Stimulated activated CD8-positive, alpha-beta memory T cell treated with anti-CD3 and anti-CD28 coated beads, Interleukin-7, amount 100 ng/mL, for 24 hours (primary cell): Measurements from ENCODE around the gene CYP2E1.
"Not testable (repeated sequence)": the region's sequence is repeated elsewhere in the genome, so short reads cannot be mapped to it uniquely, and the experiment has no call there.

Experiments
- DNase-seq: peaks from one replicate; pipeline ENCODE4 v3.0.0-alpha.2; 2020; ENCODE audit warnings: low read depth

CYP2E1 gene

DNA sequence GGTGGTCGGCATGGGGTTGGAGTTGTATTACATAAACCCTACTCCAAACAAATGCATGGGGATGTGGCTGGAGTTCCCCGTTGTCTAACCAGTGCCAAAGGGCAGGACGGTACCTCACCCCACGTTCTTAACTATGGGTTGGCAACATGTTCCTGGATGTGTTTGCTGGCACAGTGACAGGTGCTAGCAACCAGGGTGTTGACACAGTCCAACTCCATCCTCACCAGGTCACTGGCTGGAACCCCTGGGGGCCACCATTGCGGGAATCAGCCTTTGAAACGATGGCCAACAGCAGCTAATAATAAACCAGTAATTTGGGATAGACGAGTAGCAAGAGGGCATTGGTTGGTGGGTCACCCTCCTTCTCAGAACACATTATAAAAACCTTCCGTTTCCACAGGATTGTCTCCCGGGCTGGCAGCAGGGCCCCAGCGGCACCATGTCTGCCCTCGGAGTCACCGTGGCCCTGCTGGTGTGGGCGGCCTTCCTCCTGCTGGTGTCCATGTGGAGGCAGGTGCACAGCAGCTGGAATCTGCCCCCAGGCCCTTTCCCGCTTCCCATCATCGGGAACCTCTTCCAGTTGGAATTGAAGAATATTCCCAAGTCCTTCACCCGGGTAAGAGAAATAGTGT, at the start of gene CYP2E1:
Gene CYP2E1 (plus strand): TSS at position 407 of the 632 bp plus-strand sequence. CDS start 33 bp downstream, at position 440.
- DNase-seq: no peak

DNA sequence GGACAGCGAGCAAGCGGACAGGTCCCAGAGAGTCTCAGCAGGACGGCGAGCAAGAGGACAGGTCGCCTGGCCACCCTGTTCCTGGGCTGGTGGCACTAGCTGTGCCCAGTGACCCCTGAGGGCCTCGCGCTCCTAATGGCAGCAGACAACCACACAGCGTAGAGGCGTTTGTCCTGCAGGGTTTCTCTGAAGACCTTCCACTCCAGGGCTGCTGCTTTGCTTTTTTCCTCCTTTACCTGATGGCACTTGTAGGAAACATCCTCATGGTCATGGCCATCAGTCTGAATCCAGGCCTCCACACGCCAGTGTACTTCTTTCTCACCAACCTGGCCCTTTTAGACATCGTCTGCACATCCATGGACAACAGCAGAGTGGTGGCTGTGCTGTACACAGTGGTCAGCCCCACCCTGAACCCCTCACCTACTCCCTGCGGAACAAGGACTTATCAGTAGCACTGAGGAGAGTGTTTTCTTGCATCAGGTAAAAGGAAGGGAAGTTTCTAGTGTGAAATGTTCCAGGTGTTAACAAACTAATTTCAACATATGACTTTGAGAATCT, 46.0 kb upstream of the CYP2E1 start:
- no peak for DNase-seq

- no peak for DNase-seq
Measured at GRCh38 chr10:133481657-133482056, 45.5 kb upstream of the CYP2E1 start.

GRCh38 chr10:133484818-133485217, 42.3 kb upstream of the CYP2E1 start:
- no peak for DNase-seq

DNA sequence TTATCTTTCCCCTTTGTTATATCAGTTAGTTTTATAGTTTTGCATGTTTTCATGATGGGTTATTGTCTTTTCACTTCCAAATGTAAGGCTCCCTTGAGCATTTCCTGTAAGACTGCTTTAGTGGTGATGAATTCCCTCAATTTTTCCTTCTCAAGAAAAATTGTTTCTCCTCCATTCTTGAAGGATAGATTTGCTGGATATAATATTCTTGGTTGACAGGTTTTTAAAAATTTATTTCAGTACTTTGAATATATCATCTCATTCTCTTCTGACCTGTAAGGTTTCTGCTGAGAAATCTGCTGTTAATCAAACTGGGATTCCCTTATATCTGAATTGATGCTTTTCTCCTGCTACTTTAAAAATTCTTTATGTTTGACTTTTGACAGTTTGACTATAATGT, 40.1 kb upstream of the CYP2E1 start:
- DNase-seq: no peak

DNA sequence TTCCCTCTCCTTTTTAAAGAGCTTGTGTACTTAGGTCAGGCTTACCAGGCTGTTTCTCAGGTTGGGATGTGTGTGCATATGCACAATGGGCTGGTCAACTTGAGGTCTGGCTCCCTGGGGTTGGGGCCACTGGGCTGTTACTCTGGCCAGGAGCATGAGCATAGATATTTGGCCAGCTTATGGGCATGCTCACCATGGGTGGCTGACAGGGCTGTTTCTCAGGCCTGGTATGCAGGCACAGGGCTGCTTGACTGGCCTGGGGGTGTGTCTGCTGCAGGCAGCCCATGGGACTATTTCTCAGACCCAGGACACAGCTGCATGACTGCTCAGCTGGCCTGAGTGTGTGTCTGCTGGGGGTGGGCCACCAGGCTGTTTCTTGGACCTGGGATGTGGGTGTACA, 38.8 kb upstream of the CYP2E1 start:
- no peak for DNase-seq

DNA sequence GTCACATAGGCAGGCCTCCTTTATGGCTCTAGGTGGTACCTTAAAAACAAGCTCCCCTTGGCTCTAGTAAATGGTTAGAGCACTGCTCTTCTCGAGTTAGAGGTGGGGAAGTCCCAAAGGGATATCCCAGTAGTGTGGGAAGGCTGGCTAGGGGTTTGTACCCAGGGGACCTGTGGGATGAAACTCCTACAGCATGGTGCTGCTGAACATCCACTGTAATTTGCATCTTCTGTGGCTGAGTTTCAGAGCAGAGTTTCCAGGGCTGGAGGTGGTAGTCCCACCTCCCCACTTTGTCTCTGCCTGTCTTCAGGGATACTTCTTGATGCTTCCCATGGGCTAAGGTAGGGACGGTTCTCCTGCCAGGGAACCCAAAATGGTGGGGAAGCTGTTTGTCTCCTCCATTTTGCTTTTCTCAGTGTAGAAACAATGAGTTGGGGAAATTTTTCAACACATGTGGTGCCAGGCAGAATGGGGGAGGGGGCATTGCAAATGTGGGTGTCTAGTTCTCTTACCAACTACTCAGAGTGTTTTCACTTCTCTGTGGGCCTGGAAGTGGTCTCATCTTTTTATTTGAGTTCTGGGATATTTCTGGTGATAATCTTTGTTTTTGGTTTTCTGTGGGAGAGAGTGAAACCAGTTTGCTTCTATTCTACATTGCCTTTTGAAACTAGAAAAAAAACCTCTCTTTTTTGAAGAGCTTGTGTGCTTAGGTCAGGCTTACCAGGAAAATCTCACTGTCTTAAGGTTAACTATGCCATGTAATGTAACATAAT, 37.2 kb upstream of the CYP2E1 start:
- no peak for DNase-seq

DNA sequence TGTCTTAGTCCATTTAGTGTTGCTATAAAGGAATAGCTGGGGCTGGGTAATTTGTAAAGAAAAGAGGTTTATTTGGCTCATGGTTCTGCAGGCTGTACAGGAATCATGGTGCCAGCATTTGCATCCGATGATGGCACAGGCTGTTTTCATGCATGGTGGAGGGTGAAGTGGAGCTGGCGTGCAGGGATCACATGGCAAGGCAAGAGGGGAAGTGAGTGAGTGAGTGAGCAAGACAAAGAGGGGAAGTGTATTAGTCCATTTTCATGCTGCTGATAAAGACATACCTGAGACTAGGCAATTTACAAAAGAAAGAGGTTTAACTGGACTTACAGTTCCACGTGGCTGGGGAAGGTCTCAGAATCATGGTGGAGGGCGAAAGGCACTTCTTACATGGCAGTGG, 33.6 kb upstream of the CYP2E1 start:
- not testable (repeated sequence) for DNase-seq

- DNase-seq: not testable (repeated sequence)
Measured at GRCh38 chr10:133497363-133497762, 29.8 kb upstream of the CYP2E1 start.

DNA sequence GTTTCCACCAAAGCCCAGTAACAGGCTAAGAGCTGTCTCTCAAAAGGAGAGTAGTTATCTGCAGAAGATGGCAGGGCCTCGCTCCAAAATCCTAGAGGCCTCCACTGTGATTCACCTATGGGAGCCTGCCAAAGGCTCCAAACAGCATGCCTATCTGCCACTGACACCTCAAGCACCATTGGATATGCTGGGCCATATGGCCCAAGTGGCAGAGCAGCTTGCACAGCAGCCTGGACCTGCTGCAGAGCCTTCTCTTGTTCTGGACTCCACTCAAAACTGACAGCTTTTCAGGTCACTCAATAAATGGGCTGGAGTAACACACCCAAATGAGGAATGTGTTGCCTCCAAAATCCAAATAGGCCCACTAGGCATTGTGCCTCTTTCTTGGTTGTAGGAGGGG, 28.0 kb upstream of the CYP2E1 start:
- DNase-seq: not testable (repeated sequence)

GRCh38 chr10:133500897-133501296, 26.3 kb upstream of the CYP2E1 start:
- DNase-seq: not testable (repeated sequence)

GRCh38 chr10:133509700-133510099, 17.5 kb upstream of the CYP2E1 start:
- no peak for DNase-seq

DNA sequence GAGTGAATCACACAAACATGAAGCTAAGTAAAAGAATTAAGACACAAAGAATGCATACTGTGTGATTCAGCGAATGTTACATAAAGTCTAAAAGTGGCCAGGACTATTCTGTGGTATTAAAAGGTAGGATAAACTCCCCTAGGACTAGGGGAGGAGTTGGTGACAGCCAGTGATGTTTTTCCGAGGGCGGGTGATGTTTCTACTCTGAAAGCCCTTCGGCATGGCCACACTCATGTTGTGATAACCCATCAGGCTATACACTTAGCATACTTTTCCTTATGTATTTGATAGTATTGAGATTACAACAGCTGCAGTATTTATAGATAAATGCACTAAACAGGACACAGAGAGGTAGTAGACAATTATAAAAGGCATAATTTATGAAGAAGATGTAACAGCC, 15.8 kb upstream of the CYP2E1 start:
- no peak for DNase-seq

- DNase-seq: no peak
Measured at GRCh38 chr10:133511907-133512528, 15.1 kb upstream of the CYP2E1 start.

- DNase-seq: no peak
Measured at GRCh38 chr10:133515471-133515870, 11.7 kb upstream of the CYP2E1 start.

DNA sequence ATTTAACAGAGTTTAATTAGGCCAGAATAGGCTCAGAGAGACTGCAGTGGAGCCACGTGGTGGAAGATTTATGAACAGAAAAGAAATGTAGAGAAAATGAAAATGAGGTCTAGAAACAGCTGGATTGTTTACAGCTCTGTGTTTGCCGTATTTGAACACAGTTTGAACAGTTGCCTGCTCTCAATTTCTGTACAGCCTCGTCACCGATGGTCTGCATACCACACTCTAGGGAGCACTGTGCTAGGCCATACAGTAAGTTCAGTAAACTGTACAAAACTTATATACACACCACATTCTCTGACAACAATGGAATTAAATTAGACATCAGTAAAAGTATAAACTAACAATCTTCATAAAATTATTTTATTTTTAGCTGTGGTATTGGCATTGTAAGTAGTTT, 11.1 kb upstream of the CYP2E1 start:
- no peak for DNase-seq

GRCh38 chr10:133518517-133518916, 8.6 kb upstream of the CYP2E1 start:
- not testable (repeated sequence) for DNase-seq

- DNase-seq: peak; percentile 94
Measured at GRCh38 chr10:133520193-133520738, 6.9 kb upstream of the CYP2E1 start.

DNA sequence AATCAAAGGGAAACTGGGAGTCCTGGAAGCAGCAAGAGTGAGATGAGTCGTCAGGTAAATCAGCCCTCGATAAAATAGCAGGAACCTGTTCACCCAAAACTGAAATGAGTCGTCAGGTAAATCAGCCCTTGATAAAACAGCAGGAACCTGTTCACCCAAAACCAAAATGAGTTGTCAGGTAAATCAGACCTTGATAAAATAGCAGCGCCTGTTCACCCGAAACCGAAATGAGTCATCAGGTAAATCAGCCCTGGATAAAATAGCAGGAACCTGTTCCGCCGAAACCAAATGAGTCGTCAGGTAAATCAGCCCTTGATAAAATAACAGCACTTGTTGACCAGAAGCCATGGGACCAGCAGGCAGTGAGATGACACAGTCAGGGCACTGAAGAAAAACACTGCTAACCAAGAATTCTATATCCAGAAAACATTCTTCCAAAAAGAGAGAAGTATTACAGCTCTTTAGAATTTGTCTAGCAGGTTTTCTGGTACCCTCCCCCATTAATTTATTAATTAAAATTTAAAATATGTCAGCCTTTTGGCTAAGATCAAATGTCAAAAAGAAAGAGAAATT, 3.4 kb upstream of the CYP2E1 start:
- DNase-seq: no peak

DNA sequence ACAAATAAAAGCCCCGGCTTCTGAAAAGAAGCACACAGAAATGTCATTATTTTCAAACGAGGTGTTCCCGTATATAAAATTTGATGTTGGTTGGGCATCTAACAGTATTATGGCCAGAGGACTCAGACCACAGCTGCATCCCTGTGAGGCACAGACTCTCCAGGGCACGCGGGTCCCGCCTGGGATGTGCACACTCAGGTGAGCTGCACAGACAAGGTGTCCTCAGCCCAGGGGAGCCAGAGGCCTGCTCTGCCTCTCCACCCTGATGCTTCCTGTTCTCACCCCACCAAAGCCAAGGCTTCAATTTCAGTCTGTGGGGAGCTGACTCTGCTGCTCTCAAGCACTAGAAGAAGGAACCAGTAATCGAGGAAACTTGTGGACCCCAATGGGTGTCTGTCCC, 1.7 kb upstream of the CYP2E1 start:
- DNase-seq: no peak

DNA sequence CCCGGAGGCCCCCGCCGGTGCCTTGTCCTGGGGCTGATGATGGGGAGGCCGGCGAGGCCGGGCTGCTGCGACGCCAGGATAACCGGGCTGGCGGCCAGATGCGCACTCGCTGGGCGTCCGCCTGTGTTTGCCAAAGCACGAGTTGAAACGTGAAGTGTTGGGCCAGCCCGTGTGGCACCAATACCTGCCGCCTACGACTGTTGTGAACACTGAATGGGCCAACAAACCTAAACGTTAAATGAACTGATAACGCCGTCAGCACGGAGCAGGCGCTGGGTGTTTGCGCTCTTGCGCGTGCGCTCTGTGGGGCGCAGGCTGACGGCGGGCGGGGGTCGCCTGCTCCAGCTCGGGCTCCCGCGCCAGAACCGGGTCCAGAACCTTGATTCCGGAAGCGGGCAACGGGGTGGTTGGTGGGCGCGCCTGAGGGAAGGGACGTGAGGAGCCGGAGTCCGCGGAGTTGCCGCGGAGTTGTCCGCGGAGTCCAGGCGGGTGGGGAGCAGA, 658 bp downstream of the CYP2E1 start:
- DNase-seq: no peak

- DNase-seq: no peak
Measured at GRCh38 chr10:133528296-133528844, 1.2 kb downstream of the CYP2E1 start.
